ENCODE data around the gene PRAF2. TPM values are rescaled to one million over a fixed set of nuclear protein-coding genes. Genes with fewer than 3 reads are reported as not detected.

Gene PRAF2
- total RNA-seq, 1 donor from 2014 or later: 24.1 TPM

- no peak overlapping the region for H3K4me3 Mint-ChIP-seq (ENCODE audit: low read depth)
- no peak for TF ChIP-seq CTCF (IDR thresholded peaks at IDR 0.05; ENCODE audit: unreplicated experiment)
- peaks cover 8% of the 10 kb centered on the region for H3K36me3 Mint-ChIP-seq (ENCODE audit: insufficient read depth)
- no peak overlapping the region for H3K27ac Mint-ChIP-seq
- H3K4me1 Mint-ChIP-seq (ENCODE audit: low read depth): peaks cover 4% of the 10 kb centered on the region
- H3K9me3 Mint-ChIP-seq (ENCODE audit: low read depth): peaks cover 6% of the 10 kb centered on the region
- no peak for DNase-seq (ENCODE audit: low spot score, unreplicated experiment)
- no peaks in the 10 kb centered on the region for H3K27me3 Mint-ChIP-seq
Observed at GRCh38 chrX:49106296-49106695, 32.5 kb upstream of the PRAF2 start.

GRCh38 chrX:49103637-49104036, 29.8 kb upstream of the PRAF2 start:
- no peak for TF ChIP-seq CTCF (IDR thresholded peaks at IDR 0.05; ENCODE audit: unreplicated experiment)
- peaks cover 2% of the 10 kb centered on the region for H3K36me3 Mint-ChIP-seq (ENCODE audit: insufficient read depth)
- H3K4me1 Mint-ChIP-seq (ENCODE audit: low read depth): peaks cover 6% of the 10 kb centered on the region
- no peak overlapping the region for H3K4me3 Mint-ChIP-seq (ENCODE audit: low read depth)
- no peak for DNase-seq (ENCODE audit: low spot score, unreplicated experiment)
- no peaks in the 10 kb centered on the region for H3K9me3 Mint-ChIP-seq (ENCODE audit: low read depth)
- no peaks in the 10 kb centered on the region for H3K27me3 Mint-ChIP-seq
- H3K27ac Mint-ChIP-seq: no peak overlapping the region

- Mint-ChIP-seq H3K9me3 (ENCODE audit: low read depth) (no peaks in the 10 kb centered on the region), H3K27me3 (no peaks in the 10 kb centered on the region), H3K4me3 (ENCODE audit: low read depth) (peak overlapping the region; percentile 85), H3K36me3 (ENCODE audit: insufficient read depth) (peaks cover 2% of the 10 kb centered on the region), H3K4me1 (ENCODE audit: low read depth) (peaks cover 6% of the 10 kb centered on the region), H3K27ac (no peak overlapping the region)
- no peak for TF ChIP-seq CTCF (IDR thresholded peaks at IDR 0.05; ENCODE audit: unreplicated experiment)
- DNase-seq (ENCODE audit: low spot score, unreplicated experiment): no peak
Observed at GRCh38 chrX:49102190-49102589, 28.4 kb upstream of the PRAF2 start.

- no peak for TF ChIP-seq CTCF (IDR thresholded peaks at IDR 0.05; ENCODE audit: unreplicated experiment)
- Mint-ChIP-seq H3K4me1 (ENCODE audit: low read depth) (peaks cover 6% of the 10 kb centered on the region), H3K9me3 (ENCODE audit: low read depth) (no peaks in the 10 kb centered on the region), H3K27me3 (no peaks in the 10 kb centered on the region), H3K36me3 (ENCODE audit: insufficient read depth) (peaks cover 2% of the 10 kb centered on the region), H3K27ac (peak overlapping the region; percentile 45), H3K4me3 (ENCODE audit: low read depth) (peak overlapping the region; percentile 85)
- no peak for DNase-seq (ENCODE audit: low spot score, unreplicated experiment)
Observed at GRCh38 chrX:49101629-49101984, 27.8 kb upstream of the PRAF2 start.

- H3K27ac Mint-ChIP-seq: peak overlapping the region; percentile 92
- H3K9me3 Mint-ChIP-seq (ENCODE audit: low read depth): no peaks in the 10 kb centered on the region
- H3K4me1 Mint-ChIP-seq (ENCODE audit: low read depth): peaks cover 6% of the 10 kb centered on the region
- DNase-seq (ENCODE audit: low spot score, unreplicated experiment): peak; percentile 69
- H3K36me3 Mint-ChIP-seq (ENCODE audit: insufficient read depth): peaks cover 2% of the 10 kb centered on the region
- H3K4me3 Mint-ChIP-seq (ENCODE audit: low read depth): peak overlapping the region; percentile 85
- no peaks in the 10 kb centered on the region for H3K27me3 Mint-ChIP-seq
- no peak for TF ChIP-seq CTCF (IDR thresholded peaks at IDR 0.05; ENCODE audit: unreplicated experiment)
Observed at GRCh38 chrX:49100704-49101628, 27.2 kb upstream of the PRAF2 start.
